ENCODE results near the gene HOXB1.

Gene HOXB1

DNA sequence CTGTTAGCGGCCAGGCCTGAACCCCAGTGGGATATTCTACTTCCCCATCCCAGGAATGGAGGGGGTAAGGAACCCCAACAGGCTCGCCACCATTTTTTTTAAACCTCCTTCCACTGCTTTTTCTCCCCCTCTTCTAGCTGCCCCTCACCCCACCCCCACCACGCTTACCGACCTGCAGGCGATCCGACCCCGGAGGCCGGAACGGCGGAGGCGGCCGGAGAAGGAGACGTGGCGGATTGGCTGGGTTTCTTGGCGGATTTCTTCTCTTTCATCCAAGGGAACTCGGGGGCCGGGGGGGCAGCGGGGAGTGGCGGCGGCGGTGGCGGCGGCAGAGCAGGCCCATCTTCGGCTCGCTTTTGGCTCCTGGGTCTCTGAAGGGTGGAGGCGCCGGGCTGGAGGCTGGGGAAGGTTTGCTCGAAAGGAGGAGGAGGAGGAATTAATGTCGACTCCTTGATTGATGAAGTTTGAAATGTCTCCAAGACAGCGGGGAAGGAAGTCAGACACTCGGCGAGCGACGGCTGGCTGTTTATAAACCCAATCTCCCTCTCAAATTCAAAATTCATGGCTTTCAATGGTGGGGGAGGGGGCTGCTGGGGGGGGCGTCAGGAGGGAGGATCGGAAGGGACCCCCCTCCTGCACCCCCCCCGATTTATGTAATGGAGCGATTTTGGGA, 13.7 kb upstream of the HOXB1 start:
- Histone ChIP-seq H3K27me3 (ENCODE audit: insufficient read depth, insufficient read length) (peaks cover 99% of the 10 kb centered on the region), H3K36me3 (ENCODE audit: insufficient read depth, insufficient read length, low read length) (no peaks in the 10 kb centered on the region), H3K4me1 (ENCODE audit: insufficient read depth, insufficient read length) (peaks cover 8% of the 10 kb centered on the region), H3K9ac (ENCODE audit: insufficient read length, low read depth) (peak overlapping the region; percentile 57), H3K4me3 (ENCODE audit: insufficient read length, low read depth) (peak overlapping the region; percentile 35), H3K9me3 (ENCODE audit: insufficient read depth, low read length) (no peaks in the 10 kb centered on the region)
- no peak for TF ChIP-seq YY1 (IDR thresholded peaks at IDR 0.05; ENCODE audit: insufficient read depth, insufficient read length)
- TF ChIP-seq ZNF274 (IDR thresholded peaks at IDR 0.05; ENCODE audit: low read depth, low read length) = no peak
- TF ChIP-seq SUZ12 (IDR thresholded peaks at IDR 0.05; ENCODE audit: extremely low read depth, insufficient read depth, insufficient read length) = no peak
- DNase-seq (ENCODE audit: low read depth, low spot score) = no peak

DNA sequence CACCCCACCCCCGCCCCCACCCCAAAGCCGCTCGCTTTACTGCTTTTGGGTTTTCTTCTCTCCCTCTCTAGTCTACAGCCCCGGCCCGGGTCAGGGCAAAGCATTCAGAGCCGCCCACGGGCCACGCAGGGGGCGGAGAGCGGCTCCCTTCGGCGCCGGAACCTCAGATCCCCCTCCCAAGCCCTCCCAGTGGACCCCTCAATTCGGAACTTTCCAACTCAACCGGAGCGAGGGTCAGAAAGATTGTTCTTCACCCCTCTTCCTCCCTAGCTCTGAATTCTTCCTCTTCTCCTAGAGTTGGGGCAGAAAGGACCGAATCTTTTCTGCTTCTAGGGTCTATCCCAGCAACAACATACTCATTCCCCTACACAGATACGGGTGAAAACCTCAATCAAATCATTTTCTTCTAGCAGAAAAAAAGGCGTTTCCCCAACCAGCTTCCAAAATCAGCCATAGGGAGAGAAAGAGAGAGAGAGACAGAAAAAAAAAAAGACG, 13.1 kb upstream of the HOXB1 start:
- H3K9ac ChIP-seq (ENCODE audit: insufficient read length, low read depth) = peak overlapping the region; percentile 45
- DNase-seq (ENCODE audit: low read depth, low spot score) = no peak
- peaks cover 99% of the 10 kb centered on the region for H3K27me3 ChIP-seq (ENCODE audit: insufficient read depth, insufficient read length)
- H3K4me3 ChIP-seq (ENCODE audit: insufficient read length, low read depth) = peak overlapping the region; percentile 49
- H3K4me1 ChIP-seq (ENCODE audit: insufficient read depth, insufficient read length) = peaks cover 8% of the 10 kb centered on the region
- TF ChIP-seq YY1 (IDR thresholded peaks at IDR 0.05; ENCODE audit: insufficient read depth, insufficient read length) (no peak), SUZ12 (IDR thresholded peaks at IDR 0.05; ENCODE audit: extremely low read depth, insufficient read depth, insufficient read length) (no peak), ZNF274 (IDR thresholded peaks at IDR 0.05; ENCODE audit: low read depth, low read length) (no peak)
- no peaks in the 10 kb centered on the region for H3K36me3 ChIP-seq (ENCODE audit: insufficient read depth, insufficient read length, low read length)
- no peaks in the 10 kb centered on the region for H3K9me3 ChIP-seq (ENCODE audit: insufficient read depth, low read length)

DNA sequence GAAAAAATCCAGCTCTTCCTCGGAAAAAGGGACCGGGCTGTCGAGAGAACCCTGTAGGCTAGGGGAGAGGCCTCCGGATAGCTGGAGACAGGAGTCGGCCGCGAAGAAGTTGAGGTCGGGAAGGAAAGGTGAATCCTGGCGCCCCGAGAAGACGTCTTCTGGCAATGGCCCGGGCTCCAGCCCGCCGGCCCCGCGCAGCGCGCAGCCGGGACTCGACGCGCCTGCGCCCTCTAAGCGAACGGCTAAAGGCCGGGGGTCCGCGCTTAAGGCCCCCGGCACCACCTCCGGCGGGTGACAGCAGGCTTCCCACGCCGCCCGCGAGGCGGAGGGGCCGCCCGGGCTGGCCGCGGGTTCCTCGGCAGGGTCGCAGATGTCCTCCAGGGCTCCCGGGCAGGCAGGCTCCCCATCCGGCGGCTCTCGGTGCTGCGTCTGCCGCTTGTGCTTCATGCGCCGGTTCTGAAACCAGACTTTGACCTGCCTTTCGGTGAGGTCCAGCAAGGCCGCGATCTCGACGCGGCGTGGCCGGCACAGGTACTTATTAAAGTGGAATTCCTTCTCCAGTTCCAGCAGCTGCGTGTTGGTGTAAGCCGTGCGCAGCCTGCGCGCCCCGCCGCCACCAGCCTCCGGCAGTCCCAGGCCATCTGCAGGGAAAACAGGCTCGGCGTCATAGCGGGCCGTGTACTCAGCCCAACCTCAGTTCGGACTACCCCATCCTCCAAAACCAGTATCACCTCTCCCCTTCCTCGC, 12.5 kb upstream of the HOXB1 start:
- TF ChIP-seq SUZ12 (IDR thresholded peaks at IDR 0.05; ENCODE audit: extremely low read depth, insufficient read depth, insufficient read length) (peak; percentile 76), ZNF274 (IDR thresholded peaks at IDR 0.05; ENCODE audit: low read depth, low read length) (no peak)
- DNase-seq (ENCODE audit: low read depth, low spot score) = no peak
- no peaks in the 10 kb centered on the region for H3K9me3 ChIP-seq (ENCODE audit: insufficient read depth, low read length)
- peak overlapping the region; percentile 66 for H3K9ac ChIP-seq (ENCODE audit: insufficient read length, low read depth)
- peak overlapping the region; percentile 49 for H3K4me3 ChIP-seq (ENCODE audit: insufficient read length, low read depth)
- peaks cover 93% of the 10 kb centered on the region for H3K27me3 ChIP-seq (ENCODE audit: insufficient read depth, insufficient read length)
- no peaks in the 10 kb centered on the region for H3K36me3 ChIP-seq (ENCODE audit: insufficient read depth, insufficient read length, low read length)
- peaks cover 8% of the 10 kb centered on the region for H3K4me1 ChIP-seq (ENCODE audit: insufficient read depth, insufficient read length)

DNA sequence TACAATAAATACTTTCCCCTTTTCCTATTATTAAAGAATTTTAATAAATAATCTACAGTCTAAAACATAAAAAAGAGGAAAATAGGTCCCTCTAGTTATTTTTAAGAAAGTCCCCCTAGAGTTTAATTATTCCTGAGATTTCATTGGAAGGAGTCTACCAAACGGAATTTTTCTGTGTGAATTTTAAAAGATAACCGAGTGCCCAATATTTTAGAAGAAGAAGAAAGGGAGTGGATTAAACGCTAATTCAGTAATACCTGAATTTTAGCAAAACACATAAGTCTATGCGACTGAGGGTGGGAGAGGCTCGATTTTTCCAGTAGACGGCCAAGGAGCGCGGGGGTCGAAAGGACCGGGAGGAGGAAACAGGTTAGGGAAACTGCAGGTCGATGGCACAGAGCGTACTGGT, 11.9 kb upstream of the HOXB1 start:
- peaks cover 87% of the 10 kb centered on the region for H3K27me3 ChIP-seq (ENCODE audit: insufficient read depth, insufficient read length)
- H3K36me3 ChIP-seq (ENCODE audit: insufficient read depth, insufficient read length, low read length) = no peaks in the 10 kb centered on the region
- peaks cover 8% of the 10 kb centered on the region for H3K4me1 ChIP-seq (ENCODE audit: insufficient read depth, insufficient read length)
- TF ChIP-seq SUZ12 (IDR thresholded peaks at IDR 0.05; ENCODE audit: extremely low read depth, insufficient read depth, insufficient read length) (no peak), YY1 (IDR thresholded peaks at IDR 0.05; ENCODE audit: insufficient read depth, insufficient read length) (no peak), ZNF274 (IDR thresholded peaks at IDR 0.05; ENCODE audit: low read depth, low read length) (no peak)
- H3K9me3 ChIP-seq (ENCODE audit: insufficient read depth, low read length) = no peaks in the 10 kb centered on the region
- H3K9ac ChIP-seq (ENCODE audit: insufficient read length, low read depth) = peak overlapping the region; percentile 66
- H3K4me3 ChIP-seq (ENCODE audit: insufficient read length, low read depth) = peak overlapping the region; percentile 49
- no peak for DNase-seq (ENCODE audit: low read depth, low spot score)

DNA sequence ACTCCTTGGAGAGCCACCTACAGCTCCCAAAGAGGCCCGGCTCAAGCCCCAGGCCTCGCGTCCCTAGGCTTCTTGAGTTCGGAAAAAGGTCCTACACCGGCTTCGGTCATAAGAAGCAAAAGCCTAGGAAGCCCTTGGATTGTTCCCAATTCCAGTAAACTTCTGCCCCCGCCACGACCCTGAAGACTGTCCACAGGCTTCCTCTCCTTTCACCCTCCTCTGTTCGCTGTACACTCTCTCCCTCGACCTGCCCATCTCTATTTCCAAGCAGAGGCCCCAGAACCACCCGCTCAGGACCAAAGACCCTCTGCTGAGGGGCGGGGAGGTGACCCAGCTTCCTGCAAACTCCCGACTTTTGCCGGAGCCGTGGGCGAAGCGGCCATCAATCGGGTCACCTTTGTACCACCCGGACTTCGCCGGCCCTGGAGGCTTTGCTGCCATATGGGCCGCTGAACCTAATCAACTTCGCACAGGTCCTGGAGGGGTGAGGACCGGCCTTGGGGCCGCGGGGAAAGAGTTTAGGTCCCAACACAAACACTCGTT, 11.4 kb upstream of the HOXB1 start:
- H3K4me1 ChIP-seq (ENCODE audit: insufficient read depth, insufficient read length) = peaks cover 8% of the 10 kb centered on the region
- DNase-seq (ENCODE audit: low read depth, low spot score) = no peak
- H3K27me3 ChIP-seq (ENCODE audit: insufficient read depth, insufficient read length) = peaks cover 82% of the 10 kb centered on the region
- H3K9ac ChIP-seq (ENCODE audit: insufficient read length, low read depth) = no peak overlapping the region
- no peaks in the 10 kb centered on the region for H3K36me3 ChIP-seq (ENCODE audit: insufficient read depth, insufficient read length, low read length)
- H3K4me3 ChIP-seq (ENCODE audit: insufficient read length, low read depth) = no peak overlapping the region
- TF ChIP-seq YY1 (IDR thresholded peaks at IDR 0.05; ENCODE audit: insufficient read depth, insufficient read length) (no peak), SUZ12 (IDR thresholded peaks at IDR 0.05; ENCODE audit: extremely low read depth, insufficient read depth, insufficient read length) (no peak), ZNF274 (IDR thresholded peaks at IDR 0.05; ENCODE audit: low read depth, low read length) (no peak)
- no peaks in the 10 kb centered on the region for H3K9me3 ChIP-seq (ENCODE audit: insufficient read depth, low read length)

DNA sequence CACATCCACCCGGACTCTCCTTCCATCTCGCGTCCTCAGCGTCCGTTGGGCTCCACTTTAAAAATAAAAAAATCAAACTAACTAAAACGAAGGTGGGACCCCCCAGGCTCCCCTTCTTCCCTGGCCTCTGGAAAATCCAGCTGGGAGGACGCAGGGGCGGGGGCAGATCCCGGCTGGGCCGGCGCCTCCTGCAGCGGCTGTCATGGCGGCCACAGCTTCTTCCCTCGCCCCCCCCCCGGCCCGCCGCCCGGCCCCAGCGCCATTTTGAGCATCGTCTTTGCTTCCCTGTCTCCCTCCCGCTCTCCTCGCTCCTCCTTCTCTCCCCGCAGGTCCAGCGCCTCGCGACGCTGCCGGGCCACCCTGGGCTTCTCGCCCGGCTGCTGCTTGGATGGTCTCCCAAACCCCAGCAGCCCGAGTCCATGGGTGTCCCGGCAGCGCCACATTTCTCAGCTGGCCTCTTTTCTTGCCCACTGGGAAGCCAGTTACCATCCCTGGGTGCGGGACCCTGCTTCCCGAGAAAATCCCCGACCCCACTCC, 10.8 kb upstream of the HOXB1 start:
- H3K27me3 ChIP-seq (ENCODE audit: insufficient read depth, insufficient read length) = peaks cover 76% of the 10 kb centered on the region

More for the DNA sequence above, 10.8 kb upstream of the HOXB1 start:
- H3K9me3 ChIP-seq (ENCODE audit: insufficient read depth, low read length) = no peaks in the 10 kb centered on the region
- no peak overlapping the region for H3K4me3 ChIP-seq (ENCODE audit: insufficient read length, low read depth)
- no peaks in the 10 kb centered on the region for H3K36me3 ChIP-seq (ENCODE audit: insufficient read depth, insufficient read length, low read length)
- no peak overlapping the region for H3K9ac ChIP-seq (ENCODE audit: insufficient read length, low read depth)
- no peak for DNase-seq (ENCODE audit: low read depth, low spot score)
- TF ChIP-seq YY1 (IDR thresholded peaks at IDR 0.05; ENCODE audit: insufficient read depth, insufficient read length) (no peak), ZNF274 (IDR thresholded peaks at IDR 0.05; ENCODE audit: low read depth, low read length) (no peak), SUZ12 (IDR thresholded peaks at IDR 0.05; ENCODE audit: extremely low read depth, insufficient read depth, insufficient read length) (no peak)
- H3K4me1 ChIP-seq (ENCODE audit: insufficient read depth, insufficient read length) = peaks cover 4% of the 10 kb centered on the region

Data from NT2/D1 (cell line).